GM21825 (cell line): ENCODE measurements around the gene SRGAP3.
"Not testable (repeated sequence)": the region's sequence is repeated elsewhere in the genome, so short reads cannot be mapped to it uniquely, and the experiment has no call there.

Experiments
- ATAC-seq: cut with Tn5 transposase; IDR thresholded peaks from one replicate; pipeline ENCODE4 v1.9.1; 2021; ENCODE audit warnings: mild to moderate bottlenecking, moderate library complexity; ENCODE audit not compliant: unreplicated experiment

Gene SRGAP3

GRCh38 chr3:9098716-9099675 lies 150.4 kb downstream of the SRGAP3 start:
- ATAC-seq: no peak

- no peak for ATAC-seq
Measured at GRCh38 chr3:9097495-9097894, 152.0 kb downstream of the SRGAP3 start.

- ATAC-seq: no peak
Measured at GRCh38 chr3:9091486-9092235, 157.8 kb downstream of the SRGAP3 start.

- no peak for ATAC-seq
Measured at GRCh38 chr3:9088441-9089353, 160.7 kb downstream of the SRGAP3 start.

- ATAC-seq: no peak
Measured at GRCh38 chr3:9087831-9088413, 161.5 kb downstream of the SRGAP3 start.

GRCh38 chr3:9085428-9085827 lies 164.0 kb downstream of the SRGAP3 start:
- not testable (repeated sequence) for ATAC-seq

- no peak for ATAC-seq
Measured at GRCh38 chr3:9081184-9081818, 168.1 kb downstream of the SRGAP3 start.

GRCh38 chr3:9080163-9080562 lies 169.3 kb downstream of the SRGAP3 start:
- ATAC-seq: no peak

GRCh38 chr3:9079676-9080075 lies 169.8 kb downstream of the SRGAP3 start:
- no peak for ATAC-seq

GRCh38 chr3:9078561-9079240 lies 170.7 kb downstream of the SRGAP3 start:
- no peak for ATAC-seq

- no peak for ATAC-seq
Measured at GRCh38 chr3:9077029-9077428, 172.4 kb downstream of the SRGAP3 start.

- ATAC-seq: no peak
Measured at GRCh38 chr3:9075762-9076161, 173.7 kb downstream of the SRGAP3 start.

- ATAC-seq: no peak
Measured at GRCh38 chr3:9074079-9074478, 175.4 kb downstream of the SRGAP3 start.

GRCh38 chr3:9072667-9073009 lies 176.8 kb downstream of the SRGAP3 start:
- ATAC-seq: no peak

- no peak for ATAC-seq
Measured at GRCh38 chr3:9071936-9072666, 177.3 kb downstream of the SRGAP3 start.

- ATAC-seq: no peak
Measured at GRCh38 chr3:9070961-9071360, 178.5 kb downstream of the SRGAP3 start.

- ATAC-seq: no peak
Measured at GRCh38 chr3:9069971-9070370, 179.5 kb downstream of the SRGAP3 start.

- ATAC-seq: no peak
Measured at GRCh38 chr3:9068051-9068450, 181.4 kb downstream of the SRGAP3 start.
